Keratinocyte (primary cell): ENCODE measurements around the gene SPOCK1. TPM values are rescaled to one million over a fixed set of nuclear protein-coding genes. Genes with fewer than 3 reads are reported as not detected.

Source experiments
- DNase-seq: peaks from one replicate; pipeline ENCODE4 v3.0.0-alpha.2; 2011; ENCODE audit warnings: low read depth, missing footprints, low spot score
- FAIRE-seq: peaks from 2 replicates; lab custom pipeline; 2011; peaks lifted over from hg19 to GRCh38; lab: Jason Lieb, UNC
- H2AFZ ChIP-seq: 2 replicates; pipeline ENCODE4 v1.6.0; 2012; ENCODE audit warnings: low read length, control low read depth, inconsistent platforms; ENCODE audit not compliant: control insufficient read depth
- H3K27ac ChIP-seq: 2 replicates; pipeline ENCODE4 v1.5.1; 2011; ENCODE audit warnings: low read length; ENCODE audit not compliant: control insufficient read depth, insufficient read depth
- H3K27me3 ChIP-seq: 3 replicates; pipeline ENCODE4 v1.6.0; 2011; ENCODE audit warnings: low read length; ENCODE audit not compliant: control insufficient read depth, insufficient read depth; ENCODE audit errors: extremely low read depth
- H3K36me3 ChIP-seq, 2 experiments: 2 replicates in 1 of 2; 3 replicates in 1 of 2; pipeline ENCODE4 v1.5.1; 2011; ENCODE audit warnings: low read length in 2 of 2, mild to moderate bottlenecking in 1 of 2; ENCODE audit not compliant: control insufficient read depth in 2 of 2, insufficient read depth in 2 of 2; ENCODE audit errors: extremely low read depth in 1 of 2
- H3K4me1 ChIP-seq: 3 replicates; pipeline ENCODE4 v1.5.1; 2011; ENCODE audit warnings: low read length; ENCODE audit not compliant: control insufficient read depth, insufficient read depth; ENCODE audit errors: extremely low read depth
- H3K4me2 ChIP-seq: 3 replicates; pipeline ENCODE4 v1.6.0; 2011; ENCODE audit warnings: low read depth, low read length; ENCODE audit not compliant: control insufficient read depth, insufficient read depth; ENCODE audit errors: extremely low read depth
- H3K4me3 ChIP-seq, 3 experiments: fragments of 200-600 bp in 1 of 3; sonication (generic) in 1 of 3; 2 replicates in 2 of 3; 3 replicates in 1 of 3; pipeline ENCODE4 v1.5.1; 2011 to 2016; ENCODE audit warnings: low read length in 3 of 3, mild to moderate bottlenecking in 3 of 3, control low read depth in 2 of 3, inconsistent platforms in 1 of 3, low read depth in 1 of 3, mixed read lengths in 1 of 3, mixed run types in 1 of 3, moderate library complexity in 1 of 3; ENCODE audit not compliant: control insufficient read depth in 2 of 3, insufficient read depth in 2 of 3; ENCODE audit errors: extremely low read depth in 1 of 3
- H3K79me2 ChIP-seq: 2 replicates; pipeline ENCODE4 v1.6.0; 2012; ENCODE audit warnings: low read length; ENCODE audit not compliant: control insufficient read depth, insufficient read depth
- H3K9ac ChIP-seq: 3 replicates; pipeline ENCODE4 v1.6.0; 2011; ENCODE audit warnings: low read length; ENCODE audit not compliant: control insufficient read depth, insufficient read depth; ENCODE audit errors: extremely low read depth
- H3K9me1 ChIP-seq: 3 replicates; pipeline ENCODE4 v1.6.0; 2011; ENCODE audit warnings: low read length; ENCODE audit not compliant: control insufficient read depth, insufficient read depth; ENCODE audit errors: extremely low read depth
- H3K9me3 ChIP-seq: 2 replicates; pipeline ENCODE4 v1.5.1; 2012; ENCODE audit warnings: low read depth, low read length; ENCODE audit not compliant: control insufficient read depth
- H4K20me1 ChIP-seq: 3 replicates; pipeline ENCODE4 v1.6.0; 2011; ENCODE audit warnings: low read length; ENCODE audit not compliant: control insufficient read depth, insufficient read depth; ENCODE audit errors: extremely low read depth
- CTCF ChIP-seq, 3 experiments: IDR thresholded peaks in 1 of 3; conservative IDR thresholded peaks in 1 of 3; optimal IDR thresholded peaks in 1 of 3; 2 replicates in 2 of 3; 3 replicates in 1 of 3; pipeline versions ENCODE3 to v1.5.1; 2011; ENCODE audit warnings: low read length in 3 of 3, mild to moderate bottlenecking in 3 of 3, moderate library complexity in 2 of 3, control low read depth in 1 of 3, inconsistent platforms in 1 of 3; ENCODE audit not compliant: insufficient read depth in 2 of 3; ENCODE audit errors: extremely low read depth in 1 of 3
- EZH2 ChIP-seq: IDR thresholded peaks from one replicate; pipeline ENCODE4 v1.6.1; 2012; ENCODE audit warnings: inconsistent platforms, mild to moderate bottlenecking, low read length, moderate library complexity
- dilution Hi-C: fragments of 300-500 bp; cut with MboI; formaldehyde crosslinking; loops from one replicate; pipeline ENCODE4 v1.7.0; 2020; ENCODE audit warnings: low sequenced_read_pairs; ENCODE audit not compliant: extremely low pct_ligation_motif_present
- polyA plus RNA-seq, 5 experiments: library from polyadenylated mRNA; depleted of rRNA in 3 of 5; stranded (reverse) in 3 of 5; stranded (forward) in 1 of 5; unstranded in 1 of 5; fragments of >200 nt; gene quantifications; 1 replicate in 1 of 5; 2 replicates in 3 of 5; 3 replicates in 1 of 5; pipeline versions ENCODE4 v1.2.1 to v1.2.3, GENCODE V29; 2011 to 2012; ENCODE audit warnings: missing spikeins in 2 of 5, low read depth in 1 of 5, low replicate concordance in 1 of 5

Gene SPOCK1
- polyA plus RNA-seq, 1 donor (not counting 4 experiments of a cell fraction or from before 2014, with no cell fraction given): 5.5 TPM

- Histone ChIP-seq H4K20me1 (no peaks in the 10 kb centered on the region), H3K27me3 (no peaks in the 10 kb centered on the region), H3K27ac (no peak overlapping the region), H3K4me2 (no peak overlapping the region), H3K36me3 (no peaks in the 10 kb centered on the region), H3K4me1 (no peaks in the 10 kb centered on the region), H3K79me2 (no peaks in the 10 kb centered on the region), H3K9ac (no peak overlapping the region), H2AFZ (no peak overlapping the region), H3K4me3 (no peak overlapping the region), H3K9me1 (no peaks in the 10 kb centered on the region), H3K9me3 (no peaks in the 10 kb centered on the region)
- dilution Hi-C loops: no loop called here
- FAIRE-seq (no peak), DNase-seq (no peak)
- TF ChIP-seq CTCF (optimal IDR thresholded peaks at IDR 0.05 in 1 of 3, IDR thresholded peaks at IDR 0.05 in 1 of 3, conservative IDR thresholded peaks at IDR 0.05 in 1 of 3; ENCODE audit: extremely low read depth in 1 of 3, insufficient read depth in 2 of 3, low read length in 3 of 3) (no peak), EZH2 (no peak)
Observed at GRCh38 chr5:137454671-137455070, 44.5 kb downstream of the SPOCK1 start.

- Histone ChIP-seq H3K36me3 (no peaks in the 10 kb centered on the region), H3K27ac (no peak overlapping the region), H3K4me3 (no peak overlapping the region), H3K4me2 (no peak overlapping the region), H3K79me2 (no peaks in the 10 kb centered on the region), H3K4me1 (no peaks in the 10 kb centered on the region), H4K20me1 (no peaks in the 10 kb centered on the region), H3K9me1 (no peaks in the 10 kb centered on the region), H3K27me3 (no peaks in the 10 kb centered on the region), H3K9me3 (no peaks in the 10 kb centered on the region), H3K9ac (no peak overlapping the region), H2AFZ (no peak overlapping the region)
- FAIRE-seq: peak; percentile 64
- dilution Hi-C loops: no loop called here
- TF ChIP-seq EZH2 (no peak), CTCF (optimal IDR thresholded peaks at IDR 0.05 in 1 of 3, IDR thresholded peaks at IDR 0.05 in 1 of 3, conservative IDR thresholded peaks at IDR 0.05 in 1 of 3; ENCODE audit: extremely low read depth in 1 of 3, insufficient read depth in 2 of 3, low read length in 3 of 3) (no peak)
- no peak for DNase-seq
Observed at GRCh38 chr5:137453483-137454080, 45.5 kb downstream of the SPOCK1 start.
